C1 segment of cervical spinal cord (tissue), 14 donors: ENCODE results near the gene DVL3.

ENCODE experiments used
- DNase-seq, 14 donors: peaks; one replicate each; lab custom pipeline; 2025; lab: John Stamatoyannopoulos, UW

Gene DVL3

DNA sequence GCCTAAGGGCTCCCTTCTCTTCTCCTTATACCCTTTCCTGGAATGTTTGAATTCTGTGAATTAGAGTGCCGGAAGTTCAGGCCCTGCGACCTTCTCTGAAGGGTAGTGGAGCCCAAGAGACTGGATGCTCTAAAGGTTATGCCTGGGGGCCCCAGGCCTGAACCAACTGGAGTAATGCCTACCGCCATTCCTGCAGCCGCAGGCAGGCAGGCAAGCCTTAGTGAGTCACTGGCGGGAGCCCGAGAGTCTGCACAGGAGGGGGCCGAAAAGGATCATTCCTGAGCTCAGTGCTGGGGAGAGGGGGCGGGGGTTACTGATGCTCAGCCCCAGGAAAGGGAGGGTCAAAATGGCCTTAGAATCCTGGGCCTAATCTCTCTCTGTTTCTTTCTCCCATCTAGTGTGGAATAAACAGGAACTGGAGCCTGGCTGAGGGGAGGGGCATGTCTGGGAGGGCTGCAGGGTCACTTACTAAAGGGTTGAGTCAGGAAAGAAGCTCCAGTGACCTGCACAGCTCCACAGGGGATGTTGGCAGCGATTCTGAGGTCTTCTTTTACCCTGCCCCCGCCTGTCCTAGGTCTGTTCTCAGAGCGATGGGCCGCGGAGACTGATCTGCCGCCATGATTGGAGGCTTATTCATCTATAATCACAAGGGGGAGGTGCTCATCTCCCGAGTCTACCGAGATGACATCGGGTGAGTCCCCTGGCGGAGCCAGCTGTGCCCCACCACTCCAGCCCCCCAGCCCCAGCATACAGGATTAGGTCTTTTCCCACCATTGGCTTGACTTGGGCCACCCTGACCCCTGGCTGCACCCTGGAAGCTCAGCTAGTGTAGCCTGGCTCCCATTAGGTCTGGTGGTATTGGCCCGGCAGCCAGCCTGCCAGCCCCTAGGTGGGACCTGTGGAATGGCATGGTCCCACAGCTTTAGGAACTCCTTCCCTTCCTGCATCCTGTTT, 21.5 kb downstream of the DVL3 start:
- DNase-seq, result peak in 10 of 14 donors; percentile 7 to 70 (median 42)

DNA sequence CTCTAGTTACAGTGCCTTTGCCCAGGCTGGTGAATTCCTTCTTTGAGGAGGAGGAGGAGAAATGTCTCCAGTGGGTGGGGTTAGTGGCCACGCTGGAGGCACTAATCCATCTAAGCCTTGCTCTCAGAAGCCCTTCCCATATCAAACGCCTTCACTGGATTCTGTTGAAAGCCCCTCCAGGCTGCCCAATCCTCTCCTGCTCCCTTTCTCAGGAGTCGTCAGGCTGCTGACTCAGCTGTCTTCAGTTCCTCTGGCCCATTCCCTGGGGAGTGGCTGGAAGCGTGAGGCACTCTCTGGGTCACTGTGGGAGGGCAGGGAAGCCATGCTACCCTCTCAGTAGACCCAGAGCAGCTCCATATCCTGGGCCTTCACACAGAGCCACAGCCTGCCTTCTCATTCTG, 22.2 kb downstream of the DVL3 start:
- no peak for DNase-seq

DNA sequence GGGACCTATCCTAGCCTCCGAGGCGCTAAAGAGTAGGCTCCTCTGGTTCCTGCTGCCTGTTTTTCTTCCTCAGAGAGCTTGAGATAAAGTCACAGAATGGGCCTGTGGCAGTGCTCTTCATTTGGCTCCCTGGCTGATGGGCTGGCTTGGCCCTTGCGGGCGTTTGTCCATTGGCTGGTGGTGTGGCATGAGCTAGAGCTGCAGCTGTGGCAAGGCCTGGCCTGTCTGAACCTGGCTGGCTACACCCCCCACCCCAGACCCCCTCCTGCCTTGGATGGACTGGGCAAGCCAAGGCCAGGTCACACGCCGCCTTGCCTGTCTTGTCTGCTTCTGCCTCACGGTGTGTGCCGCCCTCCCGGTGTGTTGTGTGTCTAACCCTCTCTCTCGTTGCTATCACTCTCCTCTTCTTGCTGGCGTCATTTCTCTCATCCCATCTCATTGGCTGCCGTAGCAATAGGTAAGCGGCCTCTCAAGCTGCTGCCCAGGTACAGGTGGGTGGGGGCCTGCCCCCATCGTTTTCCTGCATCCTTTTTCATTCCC, 22.7 kb downstream of the DVL3 start:
- no peak for DNase-seq

DNA sequence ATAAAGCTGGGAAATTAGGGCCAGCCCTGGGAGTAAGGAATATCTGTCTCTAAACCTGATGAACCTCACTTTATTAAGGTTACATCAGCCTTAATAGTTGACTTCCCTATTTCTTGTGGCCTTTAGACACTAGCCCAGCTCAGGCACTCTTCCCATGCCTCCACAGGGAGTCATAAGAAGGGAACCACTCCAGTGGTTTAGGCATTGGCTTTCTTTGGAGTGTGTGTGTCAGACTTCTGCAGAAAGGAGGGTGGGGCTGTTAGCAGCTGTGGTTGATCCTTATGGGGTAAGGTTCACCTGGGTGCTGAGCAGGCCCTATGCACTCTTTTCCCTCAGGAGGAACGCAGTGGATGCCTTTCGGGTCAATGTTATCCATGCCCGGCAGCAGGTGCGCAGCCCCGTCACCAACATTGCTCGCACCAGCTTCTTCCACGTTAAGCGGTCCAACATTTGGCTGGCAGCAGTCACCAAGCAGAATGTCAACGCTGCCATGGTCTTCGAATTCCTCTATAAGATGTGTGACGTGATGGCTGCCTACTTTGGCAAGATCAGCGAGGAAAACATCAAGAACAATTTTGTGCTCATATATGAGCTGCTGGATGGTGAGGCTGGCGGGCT, 23.5 kb downstream of the DVL3 start:
- no peak for DNase-seq

DNA sequence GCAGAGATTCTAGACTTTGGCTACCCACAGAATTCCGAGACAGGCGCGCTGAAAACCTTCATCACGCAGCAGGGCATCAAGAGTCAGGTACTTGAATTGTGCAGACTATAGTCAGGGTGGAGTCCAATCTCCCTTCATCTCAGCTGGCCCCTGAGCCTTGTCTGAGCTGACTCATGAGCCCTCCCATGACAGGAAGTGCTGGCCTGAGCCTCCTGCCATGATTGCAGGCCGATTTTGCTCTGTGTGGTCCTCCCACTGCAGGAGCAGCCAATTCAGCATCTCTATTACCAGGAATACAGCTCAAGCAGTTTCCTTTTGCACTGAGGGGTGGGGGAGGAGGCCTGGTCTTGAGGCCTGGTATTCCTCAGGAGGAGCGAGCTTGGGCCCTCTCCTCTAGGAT, 25.0 kb downstream of the DVL3 start:
- DNase-seq, result no peak

DNA sequence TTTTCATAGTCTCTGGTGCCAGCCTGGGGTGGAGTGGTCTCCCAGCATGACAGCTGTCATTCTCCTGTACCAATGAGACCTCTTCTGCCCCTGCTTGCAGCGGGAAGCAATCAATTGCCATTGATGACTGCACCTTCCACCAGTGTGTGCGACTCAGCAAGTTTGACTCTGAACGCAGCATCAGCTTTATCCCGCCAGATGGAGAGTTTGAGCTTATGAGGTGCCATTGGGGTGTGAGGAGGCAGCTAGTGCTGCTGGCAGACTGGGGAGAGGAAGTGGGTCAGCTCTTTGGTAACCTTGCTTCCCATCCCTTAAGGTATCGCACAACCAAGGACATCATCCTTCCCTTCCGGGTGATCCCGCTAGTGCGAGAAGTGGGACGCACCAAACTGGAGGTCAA, 26.4 kb downstream of the DVL3 start:
- no peak for DNase-seq

DNA sequence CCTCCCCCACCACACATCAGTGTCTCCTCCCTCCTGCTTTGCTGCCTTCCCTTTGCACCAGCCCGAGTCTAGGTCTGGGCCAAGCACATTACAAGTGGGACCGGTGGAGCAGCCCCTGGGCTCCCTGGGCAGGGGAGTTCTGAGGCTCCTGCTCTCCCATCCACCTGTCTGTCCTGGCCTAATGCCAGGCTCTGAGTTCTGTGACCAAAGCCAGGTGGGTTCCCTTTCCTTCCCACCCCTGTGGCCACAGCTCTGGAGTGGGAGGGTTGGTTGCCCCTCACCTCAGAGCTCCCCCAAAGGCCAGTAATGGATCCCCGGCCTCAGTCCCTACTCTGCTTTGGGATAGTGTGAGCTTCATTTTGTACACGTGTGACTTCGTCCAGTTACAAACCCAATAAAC, 28.5 kb downstream of the DVL3 start:
- DNase-seq, result no peak

DNA sequence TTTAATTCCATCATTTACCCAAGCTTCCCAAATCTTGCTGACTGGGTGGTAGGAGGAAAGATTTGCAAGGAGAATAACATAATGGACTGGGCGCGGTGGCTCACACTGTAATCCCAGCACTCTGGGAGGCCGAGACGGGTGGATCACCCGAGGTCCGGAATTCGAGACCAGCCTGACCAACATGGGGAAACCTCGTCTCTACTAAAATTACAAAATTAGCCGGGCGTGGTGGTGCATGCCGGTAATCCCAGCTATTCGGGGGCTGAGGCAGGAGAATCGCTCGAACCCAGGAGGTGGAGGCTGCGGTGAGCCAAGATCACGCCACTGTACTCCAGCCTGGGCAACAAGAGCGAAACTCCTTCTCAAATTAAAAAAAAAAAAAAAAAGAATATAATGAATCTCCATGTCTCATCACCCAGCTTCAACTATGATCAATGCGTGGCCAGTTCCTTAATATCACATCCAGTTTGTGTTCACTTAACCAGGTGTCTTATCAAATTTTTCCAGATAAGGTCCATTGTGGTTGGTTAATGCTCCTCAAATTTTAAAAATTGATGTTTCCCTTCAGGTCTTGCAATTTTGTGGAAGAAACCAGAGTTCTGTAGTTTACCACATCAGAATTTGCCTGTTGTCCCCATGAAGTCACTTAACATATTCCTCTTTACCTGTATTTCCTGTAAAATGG, 29.5 kb downstream of the DVL3 start:
- DNase-seq, result no peak

DNA sequence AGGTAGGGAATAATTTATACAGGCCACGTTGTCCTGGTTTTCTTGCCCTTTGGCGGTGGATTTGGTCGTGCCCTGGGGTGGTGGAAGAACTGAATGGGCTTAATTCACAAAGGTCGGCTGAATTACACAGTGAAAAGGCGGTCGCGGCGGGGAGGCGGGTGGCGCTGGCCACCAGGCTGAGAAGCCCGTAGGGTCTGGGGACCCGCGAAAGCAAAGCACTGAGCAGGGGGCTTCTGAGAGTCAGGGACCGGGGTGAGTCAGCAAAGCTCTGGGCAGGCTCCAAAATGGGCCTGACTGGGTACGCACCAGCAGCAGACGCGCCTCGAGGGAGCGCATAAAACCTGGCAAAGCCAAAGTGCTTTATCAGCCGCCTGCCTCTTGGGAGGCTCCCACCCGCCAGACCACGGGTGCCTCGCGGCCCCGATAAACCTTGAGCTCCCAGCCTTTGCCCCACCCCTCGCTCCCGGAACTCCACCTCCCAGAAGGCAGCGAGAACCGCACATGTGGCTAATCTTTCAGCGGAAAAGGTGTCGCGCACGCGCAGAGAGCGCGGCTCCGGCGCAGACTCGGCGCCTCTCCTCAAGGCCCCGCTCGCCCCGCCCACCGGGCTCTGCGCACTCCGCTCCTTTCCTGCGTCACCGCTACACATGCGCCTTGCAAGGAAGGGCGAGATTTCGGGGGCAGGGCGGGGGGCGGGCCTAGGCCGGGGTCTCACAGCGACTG, 30.4 kb downstream of the DVL3 start:
- DNase-seq, result peak; percentile 97 to 100 (median 99)

DNA sequence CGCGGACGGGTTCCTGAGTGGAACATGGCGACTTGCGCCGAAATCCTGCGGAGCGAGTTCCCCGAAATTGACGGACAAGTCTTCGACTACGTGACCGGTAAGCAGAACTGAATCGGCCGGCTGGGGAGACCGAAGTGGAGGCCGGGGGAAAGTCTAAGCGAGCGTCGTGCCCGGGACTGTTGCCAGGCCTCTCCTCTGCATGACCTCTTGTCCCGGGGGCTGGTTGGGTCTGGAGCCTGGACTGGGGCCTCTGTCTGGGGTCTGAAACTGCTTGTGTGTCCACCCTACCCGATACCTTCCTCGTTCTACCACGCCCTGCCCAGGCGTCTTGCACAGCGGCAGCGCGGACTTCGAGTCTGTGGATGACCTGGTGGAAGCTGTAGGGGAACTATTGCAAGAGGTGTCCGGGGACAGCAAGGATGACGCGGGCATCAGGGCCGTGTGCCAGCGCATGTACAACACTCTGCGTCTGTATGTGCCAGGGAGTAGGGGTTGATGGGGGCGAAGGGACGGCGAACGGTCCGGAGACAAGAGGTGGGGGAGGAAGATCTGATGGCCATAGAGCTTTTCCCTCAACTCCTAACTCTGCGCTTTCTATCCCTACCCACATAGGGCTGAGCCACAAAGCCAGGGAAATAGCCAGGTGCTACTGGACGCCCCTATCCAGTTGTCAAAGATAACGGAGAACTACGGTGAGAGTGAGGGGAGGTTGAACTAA, 31.2 kb downstream of the DVL3 start, which contains the start of gene ABCF3:
Gene ABCF3, plus strand, starts transcription at position 16 of the 718 bp plus-strand sequence. Its CDS starts 9 bp downstream, at position 25.
- peak in 1 of 14 donors; percentile 57 for DNase-seq

DNA sequence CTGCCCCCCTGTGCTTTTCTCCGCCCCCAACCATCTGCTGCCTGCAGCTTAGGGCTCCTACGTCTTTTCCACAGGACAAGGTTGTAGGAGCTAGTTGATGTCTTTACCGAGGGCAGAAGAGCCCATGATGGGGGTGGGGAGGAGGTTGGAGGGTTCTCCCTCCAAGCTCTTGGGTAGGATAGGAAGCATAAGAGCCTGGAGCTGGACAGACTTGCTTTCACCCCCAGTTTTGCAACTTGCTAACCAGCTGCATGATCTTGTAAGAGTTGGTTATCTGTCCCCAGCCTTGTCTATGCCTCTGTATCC, 31.7 kb downstream of the DVL3 start:
- DNase-seq, result no peak

DNA sequence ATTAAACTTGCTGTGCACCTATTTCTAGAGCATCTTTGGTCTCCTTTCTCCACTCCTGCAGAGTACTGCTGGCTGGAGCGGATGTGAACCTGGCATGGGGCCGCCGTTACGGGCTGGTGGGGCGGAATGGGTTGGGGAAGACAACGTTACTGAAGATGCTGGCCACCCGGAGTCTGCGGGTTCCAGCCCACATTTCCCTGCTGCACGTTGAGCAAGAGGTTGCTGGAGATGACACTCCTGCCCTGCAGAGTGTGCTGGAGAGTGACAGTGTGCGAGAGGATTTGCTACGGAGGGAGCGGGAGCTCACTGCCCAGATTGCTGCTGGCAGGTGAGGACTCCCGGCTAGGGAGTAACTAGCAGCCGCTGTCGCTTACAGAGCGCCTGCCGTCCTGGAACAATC, 32.9 kb downstream of the DVL3 start:
- DNase-seq, result peak in 1 of 14 donors; percentile 17

DNA sequence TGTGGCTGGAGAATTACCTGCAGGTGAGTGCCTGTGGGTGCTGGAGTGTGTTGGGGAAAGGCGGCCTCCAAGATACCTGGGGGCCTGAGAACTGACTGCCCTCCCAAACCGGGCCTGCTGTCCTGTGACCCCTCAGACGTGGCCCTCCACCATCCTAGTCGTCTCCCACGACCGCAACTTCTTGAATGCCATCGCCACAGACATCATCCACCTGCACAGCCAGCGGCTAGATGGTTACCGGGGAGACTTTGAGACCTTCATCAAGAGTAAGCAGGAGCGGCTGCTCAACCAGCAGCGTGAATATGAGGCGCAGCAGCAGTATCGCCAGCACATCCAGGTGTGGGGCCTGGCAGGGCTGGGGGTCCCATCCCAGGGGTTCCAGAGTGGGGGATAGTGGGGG, 34.2 kb downstream of the DVL3 start:
- DNase-seq, result no peak

DNA sequence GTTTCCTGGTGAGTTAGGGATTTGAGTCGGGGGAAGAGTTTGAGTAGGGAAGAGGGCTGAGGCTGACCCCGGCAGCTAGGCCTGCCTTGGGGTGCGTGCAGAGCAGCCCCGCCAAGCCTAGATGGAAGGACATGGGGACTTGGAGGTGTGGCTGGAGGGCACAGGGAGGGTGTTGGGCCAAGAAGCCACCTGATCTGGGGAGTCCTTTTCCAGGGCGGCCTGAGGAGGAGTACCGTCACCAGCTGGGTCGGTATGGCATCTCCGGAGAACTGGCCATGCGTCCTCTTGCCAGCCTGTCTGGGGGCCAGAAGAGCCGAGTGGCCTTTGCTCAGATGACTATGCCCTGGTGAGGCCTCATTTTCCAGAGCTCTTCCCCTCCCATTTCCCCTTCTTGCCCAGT, 37.7 kb downstream of the DVL3 start:
- DNase-seq, result no peak

DNA sequence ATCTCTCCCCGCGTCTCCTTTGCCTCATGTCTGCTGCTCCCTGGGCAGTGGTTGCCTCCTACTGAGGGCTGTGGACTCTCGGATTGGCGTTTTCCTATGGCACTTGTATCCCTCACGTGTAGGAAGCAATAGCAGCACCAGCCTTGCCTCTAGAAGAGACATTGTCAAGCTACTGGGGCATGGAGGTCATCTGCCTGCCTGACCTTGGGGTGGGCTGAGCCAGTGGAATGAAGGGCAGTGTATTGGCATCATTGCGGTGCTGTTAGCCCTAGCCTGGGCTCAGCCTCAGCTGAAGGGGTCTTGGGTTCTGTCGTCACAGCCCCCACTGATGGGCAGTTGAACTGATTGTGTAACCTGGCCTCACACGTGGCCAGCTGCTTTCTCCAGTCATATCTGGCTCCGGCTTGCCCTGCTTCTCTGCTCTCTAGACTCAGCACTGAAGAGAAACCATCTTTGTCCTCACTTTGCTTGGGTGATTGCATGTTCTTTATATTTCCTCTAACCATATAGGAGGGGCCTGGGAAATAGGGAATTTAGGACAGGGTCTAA, 38.9 kb downstream of the DVL3 start:
- DNase-seq, result no peak

DNA sequence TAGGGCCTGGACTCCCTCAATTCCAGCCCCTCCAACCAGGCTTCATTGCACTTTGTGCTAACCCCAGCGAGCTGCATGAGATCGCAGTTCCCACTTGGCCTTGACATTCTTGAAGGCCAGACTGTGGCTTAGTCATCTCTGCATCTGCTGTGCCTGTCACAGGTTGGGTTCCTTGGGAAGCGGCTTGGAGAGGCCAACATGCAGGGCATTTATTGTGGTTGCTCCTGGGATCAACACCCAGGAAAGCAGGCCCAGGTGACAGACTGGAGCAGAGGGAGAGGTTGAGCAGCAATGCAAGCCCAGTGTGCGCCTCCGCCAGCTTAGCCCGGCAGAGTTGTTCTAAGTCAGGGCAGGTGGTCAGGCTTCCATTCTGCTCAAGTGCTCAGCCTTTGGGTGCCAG, 41.4 kb downstream of the DVL3 start:
- DNase-seq, result no peak

DNA sequence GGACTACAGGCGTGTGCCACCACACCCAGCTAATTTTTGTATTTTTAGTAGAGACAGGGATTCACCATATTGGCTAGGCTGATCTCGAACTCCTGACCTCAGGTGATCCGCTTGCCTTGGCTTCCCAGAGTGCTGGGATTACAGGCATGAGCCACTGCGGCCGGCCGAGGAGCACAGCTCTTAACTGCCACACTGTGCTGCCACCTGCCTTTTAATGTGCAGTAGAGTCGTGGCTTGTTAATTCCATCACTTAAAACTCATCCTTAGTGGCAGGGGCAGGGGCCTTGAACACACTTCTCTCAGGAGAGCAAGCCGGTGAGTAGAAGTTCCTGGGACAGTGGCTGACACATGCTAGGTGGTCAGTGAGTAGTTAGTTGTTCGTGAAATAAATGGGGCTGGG, 43.3 kb downstream of the DVL3 start:
- DNase-seq, result no peak

DNA sequence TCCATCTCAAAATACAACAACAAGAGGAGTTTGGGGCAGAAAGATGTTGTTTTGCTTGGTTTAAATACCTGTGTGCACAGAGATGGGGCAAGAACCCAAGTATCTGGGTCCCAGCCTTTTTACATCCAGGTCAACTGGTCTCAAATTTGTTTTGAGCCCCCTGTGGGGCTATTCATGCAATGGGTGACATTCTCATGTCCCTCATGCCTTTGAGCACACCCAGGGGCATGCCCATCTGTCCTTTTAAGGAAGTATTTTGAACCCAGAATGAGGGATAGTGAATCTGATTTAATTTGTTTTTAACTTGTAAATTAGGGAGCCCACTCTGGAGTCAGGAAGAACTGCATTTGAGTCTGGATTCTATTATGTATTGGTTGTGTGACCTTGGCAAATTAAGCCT, 45.6 kb downstream of the DVL3 start:
- no peak for DNase-seq

DNA sequence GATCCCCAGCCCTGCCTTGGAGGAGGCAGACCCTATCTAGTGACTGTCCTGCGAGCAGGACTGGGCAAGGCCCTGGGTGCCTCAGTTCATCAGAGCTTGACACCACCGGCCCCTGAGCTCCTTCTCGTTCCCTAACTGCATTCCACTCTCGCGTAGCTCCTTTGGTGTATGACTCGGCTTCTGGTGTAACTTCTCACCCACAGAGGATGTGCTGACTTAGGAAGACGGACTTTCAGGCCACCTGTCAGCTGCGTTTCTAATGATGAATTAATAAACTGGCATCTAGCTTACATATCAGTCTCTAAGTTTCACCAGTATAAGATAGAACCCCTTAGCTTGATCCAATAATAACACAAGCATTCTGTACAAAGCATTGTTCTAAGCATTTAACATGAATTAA, 48.3 kb downstream of the DVL3 start:
- DNase-seq, result no peak

DNA sequence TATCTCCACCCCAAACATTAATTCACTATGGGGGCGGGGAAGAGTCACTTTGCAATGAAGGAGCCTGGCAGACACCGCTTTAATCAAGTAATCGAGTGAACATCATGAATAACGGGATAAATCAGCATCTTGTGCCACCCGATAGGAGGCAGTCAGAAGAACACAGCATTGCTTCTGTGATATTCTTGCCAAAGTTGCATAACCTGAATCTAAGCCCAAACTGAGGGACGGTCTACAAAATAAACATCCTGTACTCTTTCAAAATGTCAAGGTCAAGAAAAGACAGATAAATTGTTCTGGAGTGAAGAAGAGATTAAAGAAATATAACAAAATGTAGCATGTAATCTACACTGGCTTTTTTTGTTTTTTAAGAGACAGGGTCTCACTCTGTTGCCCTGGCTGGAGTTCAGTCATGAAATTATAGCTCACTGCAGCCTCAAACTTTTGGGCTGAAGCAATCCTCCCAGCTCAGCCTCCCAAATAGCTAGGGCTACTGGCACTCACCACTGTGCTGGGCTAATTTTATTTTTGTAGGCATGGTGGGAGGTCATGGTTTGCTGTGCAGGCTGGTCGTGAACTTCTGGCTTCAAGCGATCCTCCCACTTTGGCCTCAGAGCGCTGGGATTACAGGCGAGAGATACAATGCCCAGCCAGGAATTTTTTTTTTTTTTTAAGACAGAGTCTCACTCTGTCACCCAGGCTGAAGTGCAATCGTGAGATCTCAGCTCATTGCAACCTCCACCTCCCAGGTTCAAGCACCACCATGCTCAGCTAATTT, 54.2 kb downstream of the DVL3 start:
- DNase-seq, result no peak
